ENCODE measurements around the gene FADS6. TPM values are rescaled to one million over a fixed set of nuclear protein-coding genes. Genes with fewer than 3 reads are reported as not detected.

FADS6 gene
- total and polyA plus RNA-seq, 10 of the 15 experiments (the other 5 are each of a cell fraction or from before 2014, with no cell fraction given), result not detected

GRCh38 chr17:74877592-74878548 is 15.6 kb downstream of the FADS6 start:
- H3K27me3 ChIP-seq (replicated peaks in 1 of 2; ENCODE audit: control insufficient read depth in 2 of 2, insufficient read depth in 2 of 2, low read length in 1 of 2), result no peaks in the 10 kb centered on the region
- ChIA-PET CTCF (interaction anchor here (0.9 to 1.3 kb wide), 2 partner anchors 13 to 80 kb away, joined by 3 to 4 read pairs; no protein-coding TSS in a partner anchor), SMC1A (ENCODE audit: uncharacterized antibody, unreplicated experiment) (no interaction called here), POLR2A (interaction anchor here (0.6 to 0.7 kb wide), 2 partner anchors 10 to 159 kb away, joined by 3 read pairs; no protein-coding TSS in a partner anchor), RAD21 (ENCODE audit: unreplicated experiment) (no interaction called here)
- no peak overlapping the region for H3K4me2 ChIP-seq (ENCODE audit: control insufficient read depth, insufficient read depth)
- no peak overlapping the region for H3K4me3 ChIP-seq
- BruUV-seq (replicated peaks), result no TSS peak
- no peak overlapping the region for H3K9ac ChIP-seq (ENCODE audit: control insufficient read depth, insufficient read depth, low read length)
- peaks cover 2% of the 10 kb centered on the region; the same call in 1 of the 2 replicates for H3K79me2 ChIP-seq (ENCODE audit: control insufficient read depth, insufficient read depth, low read length)
- intact Hi-C loops (cut with micrococcal nuclease; ENCODE audit: unreplicated experiment), result no loop called here
- ATAC-seq, result no peak
- WGBS (ENCODE audit: insufficient coverage, insufficient replicate concordance, low lambda C conversion rate, missing lambda C conversion rate), result 21% methylated on average over 19 of the region's 19 CpGs
- DNase-seq (ENCODE audit: low read depth, low spot score), result no peak
- in situ Hi-C loops (cut with MboI), result no loop called here
- H2AFZ ChIP-seq (ENCODE audit: control insufficient read depth, low read depth, low read length), result no peak overlapping the region; the same call in 1 of the 2 replicates
- H3K9me3 ChIP-seq (replicated peaks; ENCODE audit: control insufficient read depth, insufficient read depth, low read length), result no peaks in the 10 kb centered on the region
- no peak for TF ChIP-seq MEF2B (IDR thresholded peaks at IDR 0.05; ENCODE audit: partially characterized antibody, poor library complexity, severe bottlenecking)
- no peak for TF ChIP-seq USF1 (IDR thresholded peaks at IDR 0.05; ENCODE audit: borderline replicate concordance, extremely low read length, insufficient read depth, low read depth, low read length)
- no peak for TF ChIP-seq ZNF687 (IDR thresholded peaks at IDR 0.05)
- TF ChIP-seq SREBF1 (IDR thresholded peaks at IDR 0.05; ENCODE audit: low read length), result no peak
- TF ChIP-seq HDGF (IDR thresholded peaks at IDR 0.05), result no peak
- no peak overlapping the region for H3K27ac ChIP-seq (ENCODE audit: control insufficient read depth, insufficient read depth)
- peaks cover 3% of the 10 kb centered on the region; the same call in 1 of the 2 replicates for H3K4me1 ChIP-seq (ENCODE audit: control insufficient read depth, insufficient read depth, low read length)
- no peaks in the 10 kb centered on the region for H3K36me3 ChIP-seq (ENCODE audit: control insufficient read depth in 2 of 2, insufficient read depth in 2 of 2, low read length in 1 of 2)
- no peaks in the 10 kb centered on the region for H4K20me1 ChIP-seq (ENCODE audit: control insufficient read depth, insufficient read depth)
- no peak for FAIRE-seq

Measured in GM12878 (cell line).